Measurements from ENCODE around the gene PRKAG2.

GRCh38 chr7:151798851-151799448 lies 78.0 kb downstream of the PRKAG2 start:
- TF ChIP-seq, protein P1, sequence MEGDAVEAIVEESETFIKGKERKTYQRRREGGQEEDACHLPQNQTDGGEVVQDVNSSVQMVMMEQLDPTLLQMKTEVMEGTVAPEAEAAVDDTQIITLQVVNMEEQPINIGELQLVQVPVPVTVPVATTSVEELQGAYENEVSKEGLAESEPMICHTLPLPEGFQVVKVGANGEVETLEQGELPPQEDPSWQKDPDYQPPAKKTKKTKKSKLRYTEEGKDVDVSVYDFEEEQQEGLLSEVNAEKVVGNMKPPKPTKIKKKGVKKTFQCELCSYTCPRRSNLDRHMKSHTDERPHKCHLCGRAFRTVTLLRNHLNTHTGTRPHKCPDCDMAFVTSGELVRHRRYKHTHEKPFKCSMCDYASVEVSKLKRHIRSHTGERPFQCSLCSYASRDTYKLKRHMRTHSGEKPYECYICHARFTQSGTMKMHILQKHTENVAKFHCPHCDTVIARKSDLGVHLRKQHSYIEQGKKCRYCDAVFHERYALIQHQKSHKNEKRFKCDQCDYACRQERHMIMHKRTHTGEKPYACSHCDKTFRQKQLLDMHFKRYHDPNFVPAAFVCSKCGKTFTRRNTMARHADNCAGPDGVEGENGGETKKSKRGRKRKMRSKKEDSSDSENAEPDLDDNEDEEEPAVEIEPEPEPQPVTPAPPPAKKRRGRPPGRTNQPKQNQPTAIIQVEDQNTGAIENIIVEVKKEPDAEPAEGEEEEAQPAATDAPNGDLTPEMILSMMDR (IDR thresholded peaks at IDR 0.05; ENCODE audit: low read depth, low read length) = no peak
- TF ChIP-seq, protein P2, sequence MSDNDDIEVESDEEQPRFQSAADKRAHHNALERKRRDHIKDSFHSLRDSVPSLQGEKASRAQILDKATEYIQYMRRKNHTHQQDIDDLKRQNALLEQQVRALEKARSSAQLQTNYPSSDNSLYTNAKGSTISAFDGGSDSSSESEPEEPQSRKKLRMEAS (IDR thresholded peaks at IDR 0.05; ENCODE audit: low read depth, low read length) = no peak
- TF ChIP-seq POLR2A (IDR thresholded peaks at IDR 0.05; ENCODE audit: extremely low read depth, insufficient read length) (no peak), MYC (IDR thresholded peaks at IDR 0.05; ENCODE audit: low read depth, low read length) (no peak)

Data from NB4 (cell line).